H9 (cell line): ENCODE data around the gene PRDM13. TPM values are rescaled to one million over a fixed set of nuclear protein-coding genes. Genes with fewer than 3 reads are reported as not detected.

ENCODE experiments used
- DNase-seq: peaks from one replicate; pipeline ENCODE4 v3.0.0-alpha.2; 2017
- H2AFZ ChIP-seq: one replicate; pipeline ENCODE4 v1.6.1; 2013; ENCODE audit warnings: mild to moderate bottlenecking, low read length, control low read depth, moderate library complexity
- H2AK5ac ChIP-seq: 2 replicates; pipeline ENCODE4 v1.6.1; 2013; ENCODE audit warnings: low read length, control low read depth, mixed read lengths; ENCODE audit not compliant: insufficient read length
- H2BK120ac ChIP-seq: one replicate; pipeline ENCODE4 v1.6.1; 2013; ENCODE audit warnings: low read depth, mild to moderate bottlenecking, low read length, control low read depth, inconsistent platforms; ENCODE audit not compliant: poor library complexity, severe bottlenecking
- H2BK12ac ChIP-seq: 2 replicates; pipeline ENCODE4 v1.6.1; 2013; ENCODE audit warnings: low read length, control low read depth, mixed read lengths, low read depth; ENCODE audit not compliant: insufficient read length
- H2BK15ac ChIP-seq: 2 replicates; pipeline ENCODE4 v1.6.1; 2013; ENCODE audit warnings: low read depth, low read length, control low read depth
- H2BK20ac ChIP-seq: one replicate; pipeline ENCODE4 v1.6.1; 2013; ENCODE audit warnings: low read depth, mild to moderate bottlenecking, low read length, control low read depth, inconsistent platforms; ENCODE audit not compliant: poor library complexity, severe bottlenecking
- H2BK5ac ChIP-seq: 2 replicates; pipeline ENCODE4 v1.6.1; 2013; ENCODE audit warnings: low read length, control low read depth, mixed read lengths; ENCODE audit not compliant: insufficient read length
- H3K14ac ChIP-seq: 2 replicates; pipeline ENCODE4 v1.6.1; 2013; ENCODE audit warnings: low read length, control low read depth; ENCODE audit not compliant: insufficient read depth
- H3K18ac ChIP-seq: 2 replicates; pipeline ENCODE4 v1.6.1; 2013; ENCODE audit warnings: low read depth, mild to moderate bottlenecking, mixed read lengths, low read length, control low read depth; ENCODE audit not compliant: insufficient read length
- H3K23ac ChIP-seq: 2 replicates; pipeline ENCODE4 v1.6.1; 2013; ENCODE audit warnings: low read length, control low read depth, mixed read lengths, low read depth; ENCODE audit not compliant: insufficient read length
- H3K23me2 ChIP-seq: 2 replicates; pipeline ENCODE4 v1.6.1; 2013; ENCODE audit warnings: low read depth, mild to moderate bottlenecking, mixed read lengths, low read length, control low read depth; ENCODE audit not compliant: insufficient read length, poor library complexity, severe bottlenecking
- H3K27ac ChIP-seq: 2 replicates; pipeline ENCODE4 v1.5.1; 2013; ENCODE audit warnings: low read length, control low read depth, mixed read lengths, low read depth; ENCODE audit not compliant: insufficient read length
- H3K27me3 ChIP-seq: 2 replicates; pipeline ENCODE4 v1.6.1; 2013; ENCODE audit warnings: low read length, control low read depth, inconsistent platforms; ENCODE audit not compliant: insufficient read depth
- H3K4ac ChIP-seq: 2 replicates; pipeline ENCODE4 v1.6.1; 2013; ENCODE audit warnings: low read depth, mild to moderate bottlenecking, control low read depth, inconsistent platforms, low read length, moderate library complexity
- H3K4me1 ChIP-seq: 2 replicates; pipeline ENCODE4 v1.6.1; 2013; ENCODE audit warnings: low read length, control low read depth, inconsistent platforms; ENCODE audit not compliant: insufficient read depth
- H3K4me2 ChIP-seq: 2 replicates; pipeline ENCODE4 v1.6.1; 2013; ENCODE audit warnings: low read length, control low read depth, mixed read lengths; ENCODE audit not compliant: insufficient read length, insufficient read depth
- H3K56ac ChIP-seq: 2 replicates; pipeline ENCODE4 v1.6.1; 2013; ENCODE audit warnings: low read depth, mild to moderate bottlenecking, mixed read lengths, low read length, control low read depth; ENCODE audit not compliant: insufficient read length
- H3K79me1 ChIP-seq: 2 replicates; pipeline ENCODE4 v1.6.1; 2013; ENCODE audit warnings: low read depth, mild to moderate bottlenecking, moderate library complexity, low read length, control low read depth, inconsistent platforms; ENCODE audit not compliant: insufficient read depth, poor library complexity, severe bottlenecking
- H3K79me2 ChIP-seq: 2 replicates; pipeline ENCODE4 v1.6.1; 2013; ENCODE audit warnings: low read length, control low read depth, inconsistent platforms; ENCODE audit not compliant: insufficient read depth
- H3K9ac ChIP-seq: 2 replicates; pipeline ENCODE4 v1.6.1; 2013; ENCODE audit warnings: low read length, control low read depth, mixed read lengths; ENCODE audit not compliant: insufficient read length; ENCODE audit errors: extremely low read depth
- H3K9me3 ChIP-seq: one replicate; pipeline ENCODE4 v1.6.1; 2013; ENCODE audit warnings: low read depth, low read length, inconsistent platforms; ENCODE audit not compliant: control insufficient read depth
- H3T11ph ChIP-seq: one replicate; pipeline ENCODE4 v1.6.1; 2013; ENCODE audit warnings: mild to moderate bottlenecking, low read length, control low read depth, inconsistent platforms
- H4K20me1 ChIP-seq: one replicate; pipeline ENCODE4 v1.6.1; 2013; ENCODE audit not compliant: control insufficient read depth, insufficient read length, insufficient read depth
- H4K5ac ChIP-seq: 2 replicates; pipeline ENCODE4 v1.6.1; 2013; ENCODE audit warnings: low read depth, mild to moderate bottlenecking, mixed read lengths, low read length, control low read depth; ENCODE audit not compliant: insufficient read length
- H4K8ac ChIP-seq: replicated peaks from 2 replicates; pipeline ENCODE4 v1.6.1; 2013; ENCODE audit warnings: low read length, control low read depth, mixed read lengths, low read depth; ENCODE audit not compliant: insufficient read length
- H4K91ac ChIP-seq: 2 replicates; pipeline ENCODE4 v1.6.1; 2013; ENCODE audit warnings: low read depth, mild to moderate bottlenecking, moderate library complexity, mixed read lengths, low read length, control low read depth; ENCODE audit not compliant: insufficient read length
- H3K27ac Mint-ChIP-seq, 3 experiments: 2 replicates in 2 of 3; 3 replicates in 1 of 3; pipeline ENCODE4 v1.8.0; 2020 to 2021; ENCODE audit warnings: mixed read lengths in 3 of 3, mild to moderate bottlenecking in 1 of 3, moderate library complexity in 1 of 3
- H3K27me3 Mint-ChIP-seq: 2 replicates; pipeline ENCODE4 v1.8.0; 2021; ENCODE audit warnings: low read depth, mild to moderate bottlenecking, moderate library complexity, mixed read lengths
- H3K36me3 Mint-ChIP-seq, 3 experiments: 2 replicates in 2 of 3; 3 replicates in 1 of 3; pipeline ENCODE4 v1.8.0; 2020 to 2021; ENCODE audit warnings: low read depth in 3 of 3, mixed read lengths in 3 of 3; ENCODE audit not compliant: insufficient read depth in 1 of 3
- H3K4me1 Mint-ChIP-seq, 2 experiments: 2 replicates each; pipeline ENCODE4 v1.8.0; 2020; ENCODE audit warnings: mixed read lengths in 2 of 2
- H3K4me3 Mint-ChIP-seq, 2 experiments: 2 replicates in 1 of 2; 3 replicates in 1 of 2; pipeline ENCODE4 v1.8.0; 2020 to 2021; ENCODE audit warnings: mild to moderate bottlenecking in 2 of 2, mixed read lengths in 2 of 2, moderate library complexity in 1 of 2
- H3K9me3 Mint-ChIP-seq, 2 experiments: 2 replicates in 1 of 2; 3 replicates in 1 of 2; pipeline ENCODE4 v1.8.0; 2020; ENCODE audit warnings: mild to moderate bottlenecking in 2 of 2, mixed read lengths in 2 of 2, moderate library complexity in 1 of 2
- CTCF ChIP-seq: fragments of 200-600 bp; sonication (generic); conservative IDR thresholded peaks from 3 replicates; pipeline ENCODE4 v1.8.0; 2021; ENCODE audit warnings: antibody characterized with exemption, mild to moderate bottlenecking
- WGBS: extraction: QIAGEN DNeasy Blood & Tissue Kit; methylation state at CpG from one replicate; pipeline ENCODE4 v1.1.7; 2013; ENCODE audit warnings: missing lambda C conversion rate, low lambda C conversion rate, mixed read lengths; ENCODE audit not compliant: insufficient read length; ENCODE audit errors: extremely low coverage; 5-methylcytosine and 5-hydroxymethylcytosine counted together
- total RNA-seq: library from RNA; stranded (reverse); gene quantifications from 2 replicates; pipeline ENCODE4 v1.2.1, GENCODE V29; 2021

PRDM13 gene
- total RNA-seq, 1 experiment from 2014 or later: not detected

- Mint-ChIP-seq H3K27me3 (peaks cover 100% of the 10 kb centered on the region), H3K4me1 (peaks cover 27 to 47% of the 10 kb centered on the region in 2 experiments), H3K9me3 (peaks cover 0 to 3% of the 10 kb centered on the region in 2 experiments; a peak in 1 of 5 replicates), H3K27ac (no peak overlapping the region), H3K4me3 (0 out of 5 replicates have a peak overlapping the region, but pooled peaks of 1 of the 2 experiments have one; percentile 69), H3K36me3 (no peaks in the 10 kb centered on the region)
- Histone ChIP-seq H3K18ac (no peak overlapping the region), H3K4me1 (no peaks in the 10 kb centered on the region), H3K27me3 (peaks cover 98% of the 10 kb centered on the region), H4K20me1 (no peaks in the 10 kb centered on the region), H3K4ac (no peak overlapping the region), H3K9me3 (no peaks in the 10 kb centered on the region), H2BK12ac (no peak overlapping the region), H4K5ac (no peak overlapping the region), H4K91ac (no peak overlapping the region), H2BK20ac (no peak overlapping the region), H4K8ac (no peak overlapping the region), H3K23ac (no peak overlapping the region), H3K14ac (no peak overlapping the region), H3K56ac (no peak overlapping the region), H2AK5ac (no peak overlapping the region), H2BK15ac (no peak overlapping the region), H2BK120ac (no peak overlapping the region), H3K79me1 (no peaks in the 10 kb centered on the region), H2AFZ (no peak overlapping the region), H3K23me2 (no peaks in the 10 kb centered on the region), H3T11ph (no peak overlapping the region), H3K27ac (no peak overlapping the region), H3K4me2 (no peak overlapping the region), H3K79me2 (no peaks in the 10 kb centered on the region), H3K9ac (no peak overlapping the region), H2BK5ac (no peak overlapping the region)
- DNase-seq: peak; percentile 74
- no CpG with 5 or more reads among the region's 20 CpGs for WGBS
- TF ChIP-seq CTCF: peak; percentile 66
These were observed 1.4 kb upstream of the PRDM13 start for GRCh38 chr6:99605074-99605734.
